HG02678 (cell line): ENCODE measurements around the gene ANKRD18B.
"Not testable (repeated sequence)": the region's sequence is repeated elsewhere in the genome, so short reads cannot be mapped to it uniquely, and the experiment has no call there.

Experiments used
- ATAC-seq: cut with Tn5 transposase; IDR thresholded peaks from one replicate; pipeline ENCODE4 v1.9.1; 2021; ENCODE audit warnings: mild to moderate bottlenecking, moderate library complexity; ENCODE audit not compliant: unreplicated experiment

Gene ANKRD18B

GRCh38 chr9:33528069-33528468, 4.0 kb downstream of the ANKRD18B start:
- not testable (repeated sequence) for ATAC-seq

GRCh38 chr9:33533958-33534357, 9.9 kb downstream of the ANKRD18B start:
- not testable (repeated sequence) for ATAC-seq

GRCh38 chr9:33535541-33535940, 11.5 kb downstream of the ANKRD18B start:
- no peak for ATAC-seq

- ATAC-seq, result not testable (repeated sequence)
Observed at GRCh38 chr9:33543463-33543862, 19.4 kb downstream of the ANKRD18B start.

GRCh38 chr9:33545715-33546114, 21.7 kb downstream of the ANKRD18B start:
- ATAC-seq, result not testable (repeated sequence)

GRCh38 chr9:33548816-33549215, 24.8 kb downstream of the ANKRD18B start:
- not testable (repeated sequence) for ATAC-seq

- ATAC-seq, result not testable (repeated sequence)
Observed at GRCh38 chr9:33549418-33549817, 25.4 kb downstream of the ANKRD18B start.

- not testable (repeated sequence) for ATAC-seq
Observed at GRCh38 chr9:33551183-33551582, 27.1 kb downstream of the ANKRD18B start.

- ATAC-seq, result not testable (repeated sequence)
Observed at GRCh38 chr9:33552315-33552725, 28.3 kb downstream of the ANKRD18B start.

- not testable (repeated sequence) for ATAC-seq
Observed at GRCh38 chr9:33560217-33560616, 36.2 kb downstream of the ANKRD18B start.

- ATAC-seq, result not testable (repeated sequence)
Observed at GRCh38 chr9:33562196-33562595, 38.1 kb downstream of the ANKRD18B start.

- ATAC-seq, result not testable (repeated sequence)
Observed at GRCh38 chr9:33567776-33568175, 43.7 kb downstream of the ANKRD18B start.

- not testable (repeated sequence) for ATAC-seq
Observed at GRCh38 chr9:33577786-33578185, 53.7 kb downstream of the ANKRD18B start.

- ATAC-seq, result not testable (repeated sequence)
Observed at GRCh38 chr9:33579996-33580395, 55.9 kb downstream of the ANKRD18B start.

GRCh38 chr9:33582686-33583085, 58.6 kb downstream of the ANKRD18B start:
- not testable (repeated sequence) for ATAC-seq

- not testable (repeated sequence) for ATAC-seq
Observed at GRCh38 chr9:33586128-33586527, 62.1 kb downstream of the ANKRD18B start.

- not testable (repeated sequence) for ATAC-seq
Observed at GRCh38 chr9:33587799-33588198, 63.7 kb downstream of the ANKRD18B start.

- ATAC-seq, result not testable (repeated sequence)
Observed at GRCh38 chr9:33588876-33589275, 64.8 kb downstream of the ANKRD18B start.

GRCh38 chr9:33590857-33591256, 66.8 kb downstream of the ANKRD18B start:
- ATAC-seq, result not testable (repeated sequence)

GRCh38 chr9:33596974-33597373, 72.9 kb downstream of the ANKRD18B start:
- not testable (repeated sequence) for ATAC-seq

GRCh38 chr9:33597386-33597785, 73.3 kb downstream of the ANKRD18B start:
- ATAC-seq, result not testable (repeated sequence)

GRCh38 chr9:33598796-33599379, 74.8 kb downstream of the ANKRD18B start:
- not testable (repeated sequence) for ATAC-seq

- ATAC-seq, result not testable (repeated sequence)
Observed at GRCh38 chr9:33600911-33601310, 76.9 kb downstream of the ANKRD18B start.
